Testis (tissue), 3 donors: ENCODE measurements around the gene WNT11. TPM values are rescaled to one million over a fixed set of nuclear protein-coding genes. Genes with fewer than 3 reads are reported as not detected.

ENCODE experiments used
- DNase-seq: peaks from one replicate; pipeline ENCODE4 v3.0.0-alpha.2; 2019
- H3K27ac ChIP-seq, 2 donors: fragments of 200-600 bp; sonication (generic); one replicate each; pipeline ENCODE4 v1.5.1; 2019
- H3K27me3 ChIP-seq: fragments of 200-600 bp; sonication (generic); one replicate; pipeline ENCODE4 v1.5.1; 2019
- H3K36me3 ChIP-seq: fragments of 200-600 bp; sonication (generic); one replicate; pipeline ENCODE4 v1.5.1; 2017; ENCODE audit warnings: low read depth; ENCODE audit errors: missing control alignments
- H3K4me1 ChIP-seq: fragments of 200-600 bp; sonication (generic); one replicate; pipeline ENCODE4 v1.5.1; 2019
- H3K4me3 ChIP-seq, 2 donors: fragments of 200-600 bp; sonication (generic); one replicate each; pipeline ENCODE4 v1.5.1; 2017 to 2019
- H3K9me3 ChIP-seq: fragments of 200-600 bp; sonication (generic); one replicate; pipeline ENCODE4 v1.5.1; 2017
- CTCF ChIP-seq, 3 experiments: fragments of 450-650 bp in 2 of 3; fragments of 200-600 bp in 1 of 3; sonication (generic) in 1 of 3; IDR thresholded peaks; one replicate each; pipeline ENCODE4 v1.5.1; 2016 to 2019; ENCODE audit warnings: antibody characterized with exemption in 3 of 3, mild to moderate bottlenecking in 2 of 3, moderate library complexity in 1 of 3
- POLR2A ChIP-seq: fragments of 450-650 bp; IDR thresholded peaks from one replicate; pipeline ENCODE4 v1.6.1; 2017; ENCODE audit warnings: antibody characterized with exemption, mild to moderate bottlenecking, moderate library complexity
- WGBS, 2 donors: methylation state at CpG; one replicate each; pipeline ENCODE4 v1.1.5; 2018; 5-methylcytosine and 5-hydroxymethylcytosine counted together
- intact Hi-C: fragments of 100-400 bp; cut with DNase I; formaldehyde crosslinking; loops from one replicate; pipeline ENCODE4 v1.15.1; 2023; ENCODE audit warnings: low total_unique reads
- polyA plus RNA-seq: library from polyadenylated mRNA; stranded (reverse); fragments of 350-450 nt; fragmentation: Illumina TruSeq; extraction: RNeasy Lipid Tissue Mini Kit (QIAGEN cat#74804); gene quantifications from one replicate; pipeline ENCODE4 v1.2.3, GENCODE V29; 2014; ENCODE audit warnings: low read depth, low replicate concordance; ENCODE audit not compliant: insufficient read depth
- total RNA-seq, 2 donors: library from RNA; depleted of rRNA; stranded (reverse); fragments of >200 nt; gene quantifications; one replicate each; pipeline ENCODE4 v1.2.3, GENCODE V29; 2016

Gene WNT11
- total and polyA plus RNA-seq, 3 donors from 2014 or later: 2.7 to 4.3 (median 2.8) TPM

- no peak for DNase-seq
- Histone ChIP-seq H3K27ac (no peak overlapping the region), H3K9me3 (no peaks in the 10 kb centered on the region), H3K4me1 (no peaks in the 10 kb centered on the region), H3K27me3 (no peaks in the 10 kb centered on the region), H3K36me3 (no peaks in the 10 kb centered on the region), H3K4me3 (no peak overlapping the region)
- no peak for TF ChIP-seq CTCF (IDR thresholded peaks at IDR 0.05)
- TF ChIP-seq POLR2A: no peak
- 94% methylated on average over 22 of the region's 22 CpGs for WGBS, 2 donors
- intact Hi-C loops: no loop called here
Measured at GRCh38 chr11:76140912-76141574, 65.3 kb downstream of the WNT11 start.

- no peak overlapping the region for H3K27ac ChIP-seq
- H3K36me3 ChIP-seq: no peaks in the 10 kb centered on the region
- no peaks in the 10 kb centered on the region for H3K27me3 ChIP-seq
- no peak overlapping the region for H3K4me3 ChIP-seq
- intact Hi-C loops: no loop called here
- 90 to 100% methylated on average over 2 of the region's 2 CpGs for WGBS, 2 donors
- TF ChIP-seq POLR2A: no peak
- TF ChIP-seq CTCF (IDR thresholded peaks at IDR 0.05): no peak
- H3K4me1 ChIP-seq: no peaks in the 10 kb centered on the region
- H3K9me3 ChIP-seq: no peaks in the 10 kb centered on the region
- no peak for DNase-seq
Measured at GRCh38 chr11:76139314-76139713, 67.0 kb downstream of the WNT11 start.

Other genes with a start within 250 kb of the WNT11 start
- gene THAP12, start 174.6 kb upstream of the WNT11 start, total RNA-seq: 10 to 100 TPM; 37.7 to 41.0 TPM
- gene THAP12, start 174.6 kb upstream of the WNT11 start, polyA plus RNA-seq: 39.8 TPM
- 1 to 10 TPM; 5.9 to 8.2 TPM for gene GVQW3, start 174.8 kb upstream of the WNT11 start, total RNA-seq
- 11.0 TPM for gene GVQW3, start 174.8 kb upstream of the WNT11 start, polyA plus RNA-seq
- 10 to 100 TPM; 35.7 to 45.5 TPM for gene EMSY, start 238.5 kb upstream of the WNT11 start, total RNA-seq
- gene EMSY, start 238.5 kb upstream of the WNT11 start, polyA plus RNA-seq: 23.1 TPM